T-helper 2 cell (primary cell): ENCODE results near the gene PSME1.

Experiments used
- DNase-seq, 5 experiments: peaks; one replicate each; pipeline versions ENCODE4 v3.0.0 to v3.0.0-alpha.2; 2012 to 2022

PSME1 gene

GRCh38 chr14:24130717-24131548 is 5.1 kb upstream of the PSME1 start:
- no peak for DNase-seq

GRCh38 chr14:24131549-24131966 is 4.4 kb upstream of the PSME1 start:
- no peak for DNase-seq

GRCh38 chr14:24132061-24132685 is 3.8 kb upstream of the PSME1 start:
- DNase-seq: peak in 1 of 5 experiments; percentile 10

- no peak for DNase-seq
Measured at GRCh38 chr14:24132976-24133375, 3.0 kb upstream of the PSME1 start.

DNA sequence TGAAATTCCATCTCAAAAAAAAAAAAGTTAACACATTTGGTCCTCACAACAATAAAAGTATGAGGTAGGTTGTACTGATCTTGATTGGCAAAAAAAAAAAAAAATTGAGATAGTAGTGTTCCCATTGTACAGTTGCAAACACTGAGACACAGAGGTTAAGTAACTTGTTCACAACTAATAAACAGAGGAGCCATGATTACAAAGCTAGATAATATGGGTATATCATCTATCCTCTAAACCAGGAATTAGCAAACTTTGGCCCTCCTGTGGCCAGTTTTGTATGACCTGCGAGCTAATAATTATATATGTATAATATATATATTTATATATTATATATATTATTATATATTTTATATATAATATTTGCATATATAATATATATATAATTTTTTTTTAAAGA is 2.3 kb upstream of the PSME1 start:
- no peak for DNase-seq

DNA sequence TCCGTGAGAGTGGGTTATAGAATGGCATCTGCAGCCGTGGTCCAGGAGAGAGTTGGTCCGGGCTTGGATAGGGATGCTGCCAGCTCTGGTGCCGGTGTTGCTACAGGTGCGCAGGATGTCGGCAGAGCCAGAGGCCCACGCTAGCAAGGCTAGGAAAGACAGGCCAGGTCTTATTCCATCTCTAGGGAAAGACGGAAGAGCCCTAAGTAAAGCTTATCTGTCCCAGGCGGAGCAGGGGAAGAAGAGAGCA is 485 bp upstream of the PSME1 start:
- peak in 1 of 5 experiments; percentile 19 for DNase-seq

- DNase-seq: peak in 1 of 5 experiments; percentile 42
Measured at GRCh38 chr14:24136684-24137528, 912 bp downstream of the PSME1 start.

GRCh38 chr14:24137529-24138395 is 1.8 kb downstream of the PSME1 start:
- no peak for DNase-seq

GRCh38 chr14:24138396-24139271 is 2.6 kb downstream of the PSME1 start:
- no peak for DNase-seq

DNA sequence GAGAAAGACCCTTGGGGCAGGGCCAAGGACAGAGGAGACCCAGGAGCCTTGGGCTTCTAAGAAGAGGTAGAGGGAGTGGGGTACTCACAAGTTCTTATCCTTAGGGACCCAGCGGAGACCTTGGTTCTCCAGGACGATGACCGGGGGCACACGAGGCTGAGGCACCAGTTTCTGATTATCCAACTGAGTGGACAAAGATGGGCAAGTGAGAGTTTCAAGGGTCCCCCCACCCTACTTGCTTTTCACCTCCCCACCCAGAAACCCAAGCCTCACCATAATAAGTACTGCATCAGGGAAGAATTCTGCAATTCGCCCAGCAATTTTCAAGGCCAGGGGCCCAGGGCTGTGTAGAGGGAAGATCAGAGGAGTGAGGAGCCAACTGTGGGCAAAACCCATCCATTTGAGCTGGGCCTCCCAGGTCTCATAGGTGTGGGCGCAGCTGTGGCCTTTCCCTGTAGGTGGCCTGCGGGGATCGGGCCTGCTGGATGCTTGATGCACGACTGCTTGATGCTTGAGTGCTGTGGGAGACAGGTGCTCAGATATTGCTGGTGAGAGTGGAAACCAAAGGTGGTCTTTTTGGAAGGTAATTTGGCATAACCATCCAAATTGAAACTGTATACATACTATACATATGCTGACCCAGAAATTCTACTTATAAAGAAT is 3.4 kb downstream of the PSME1 start:
- DNase-seq: peak in 1 of 5 experiments; percentile 48

DNA sequence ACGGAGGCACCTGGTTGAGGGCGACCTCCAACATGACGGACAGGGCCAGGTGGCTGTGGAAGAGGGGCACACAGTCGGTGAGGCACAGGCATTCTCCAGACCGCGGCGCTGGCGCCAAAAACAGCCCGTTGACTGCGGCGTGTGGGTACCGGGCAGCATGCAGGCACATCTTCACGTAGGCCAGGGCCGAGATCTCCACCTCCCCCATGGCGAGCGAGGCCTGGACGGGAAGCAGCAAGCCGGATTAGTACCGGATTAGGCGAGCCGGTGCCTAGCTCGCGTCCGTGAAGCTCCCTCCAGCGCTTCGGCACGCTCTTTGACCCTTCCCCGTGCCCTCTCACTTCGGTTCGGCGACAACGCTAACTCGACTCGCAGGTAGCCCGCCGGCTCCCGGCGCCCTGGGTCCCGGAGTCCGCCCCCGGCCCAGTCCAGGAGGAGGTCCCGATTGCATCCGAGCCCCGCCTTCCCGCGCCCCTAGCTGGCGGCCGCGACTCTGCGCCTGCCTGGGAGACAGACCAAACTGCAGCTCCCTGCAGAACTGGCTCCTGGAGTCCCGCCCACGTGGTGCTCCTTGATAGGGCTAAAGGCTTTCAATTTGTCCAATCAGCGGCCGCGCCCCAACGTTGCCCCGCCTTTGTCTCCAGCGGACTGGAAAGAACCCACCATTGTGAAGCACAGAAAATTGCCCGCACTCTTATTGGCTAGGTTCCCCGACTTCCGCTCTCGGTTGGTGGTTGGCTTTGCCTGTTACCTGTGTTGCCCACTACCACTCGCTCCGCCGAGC is 5.3 kb downstream of the PSME1 start, which contains the start of gene EMC9:
TSS of gene EMC9 (minus strand) at position 495 of the 784 bp plus-strand sequence. CDS start at position 208, 287 bp downstream.
- DNase-seq: peak; percentile 98 to 100 (median 99)

DNA sequence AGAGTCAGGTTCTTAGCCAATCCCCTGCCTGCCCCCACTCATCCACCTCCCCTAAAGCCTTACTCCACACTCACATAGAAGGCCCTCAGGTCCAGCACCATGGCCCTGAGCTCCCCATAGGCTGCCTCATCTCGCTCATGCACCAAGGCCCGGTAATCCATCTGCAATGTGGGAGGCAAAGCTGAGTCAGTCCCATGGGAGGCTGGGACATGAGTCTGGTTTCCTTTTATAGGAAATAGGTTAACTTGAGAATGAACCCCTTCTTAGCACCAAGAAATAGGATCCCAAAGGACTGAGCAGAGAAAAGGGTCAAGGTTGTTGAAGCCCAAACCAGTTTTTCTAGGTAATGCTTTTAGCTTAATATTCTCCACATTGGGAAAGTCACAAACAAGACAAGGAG is 7.5 kb downstream of the PSME1 start:
- no peak for DNase-seq

- DNase-seq: no peak
Measured at GRCh38 chr14:24144451-24144850, 8.5 kb downstream of the PSME1 start.

DNA sequence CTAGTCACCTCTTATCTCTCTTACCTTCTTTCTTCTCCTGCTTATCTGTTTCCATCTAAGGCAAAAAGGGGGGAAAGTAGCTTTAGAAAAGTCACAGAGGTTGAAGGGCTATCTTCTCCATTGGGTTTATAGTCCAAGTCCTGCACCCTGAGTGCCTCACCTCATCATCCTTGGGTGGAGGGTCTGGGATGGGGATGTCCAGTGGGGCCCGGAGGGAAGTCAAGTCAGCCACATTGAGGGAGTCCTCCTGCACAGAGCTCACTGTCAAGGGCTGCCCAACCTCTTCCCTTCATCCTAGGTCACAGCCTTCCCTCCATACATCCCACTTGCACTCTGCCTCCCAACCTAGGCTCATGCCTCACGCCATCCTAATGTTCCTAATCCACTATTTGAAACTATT is 9.2 kb downstream of the PSME1 start:
- DNase-seq: no peak

GRCh38 chr14:24145690-24146452 is 9.9 kb downstream of the PSME1 start:
- peak in 1 of 5 experiments; percentile 54 for DNase-seq

- peak; percentile 71 to 93 (median 80) for DNase-seq
Measured at GRCh38 chr14:24146453-24146977, 10.5 kb downstream of the PSME1 start, which contains the start of gene PSME2. Gene PSME2 (minus strand): TSS chr14:24146610. CDS start chr14:24146581, 29 bp downstream.

DNA sequence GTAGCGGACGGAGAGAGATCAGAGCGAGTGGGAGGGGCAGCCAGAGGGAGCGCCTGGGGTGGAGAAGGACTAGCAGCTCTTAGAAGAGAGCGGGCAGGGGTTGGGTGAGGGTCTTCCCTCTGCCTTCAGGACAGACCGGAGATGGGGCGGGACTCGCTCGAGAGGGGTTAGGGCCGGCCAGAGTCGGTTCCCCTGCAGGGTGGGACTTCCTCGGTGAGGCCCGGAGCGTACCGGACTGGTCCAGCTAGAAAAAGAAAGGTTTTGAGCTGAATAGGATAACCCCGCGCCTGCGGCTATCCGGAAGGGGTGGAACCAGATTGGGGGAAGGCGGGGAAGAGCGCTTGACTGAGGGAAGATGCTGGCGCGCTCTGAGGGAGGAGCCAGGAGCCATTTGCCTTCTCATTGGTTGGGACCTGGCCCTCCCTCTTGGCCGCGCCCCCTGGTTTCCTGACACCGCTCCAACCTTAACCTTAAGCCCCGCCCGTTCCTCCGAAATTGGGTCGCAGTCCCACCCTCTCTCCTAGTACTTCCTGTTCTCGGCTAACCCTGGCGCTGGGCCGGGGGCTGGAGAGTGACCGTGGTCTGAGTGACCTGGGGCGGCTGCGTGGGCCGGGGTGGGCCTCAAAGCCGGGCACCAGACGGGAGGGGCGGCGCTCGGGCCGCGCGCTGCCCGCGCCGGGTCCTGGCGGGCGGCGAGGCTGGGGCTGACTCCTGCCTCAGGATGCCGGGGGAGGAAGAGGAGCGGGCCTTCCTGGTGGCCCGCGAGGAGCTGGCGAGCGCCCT is 11.2 kb downstream of the PSME1 start, which contains the start of gene RNF31:
TSS of gene RNF31 (plus strand) at position 521 of the 783 bp plus-strand sequence. CDS start at position 722, 201 bp downstream.
- DNase-seq: peak; percentile 94 to 99 (median 98)
